ENCODE results near the gene F11R. TPM values are rescaled to one million over a fixed set of nuclear protein-coding genes. Genes with fewer than 3 reads are reported as not detected.

Gene F11R
- total and polyA plus RNA-seq, 2 donors (not counting 1 experiment from before 2014, with no cell fraction given): 16.4 to 17.3 TPM

- peak overlapping the region; percentile 100 for H3K27ac Mint-ChIP-seq
- H3K9ac ChIP-seq (ENCODE audit: low read length): peak overlapping the region; percentile 95
- no peaks in the 10 kb centered on the region for H3K27me3 ChIP-seq (replicated peaks in 1 of 4; ENCODE audit: control extremely low read depth in 1 of 4, control insufficient read depth in 3 of 4, insufficient read depth in 4 of 4, low read length in 3 of 4)
- no peaks in the 10 kb centered on the region for H3K9me3 Mint-ChIP-seq (ENCODE audit: insufficient read depth)
- peak; percentile 22 for ATAC-seq (ENCODE audit: low read depth)
- DNase-seq: peak; percentile 86
- H4K20me1 ChIP-seq (ENCODE audit: control insufficient read depth, insufficient read depth, low read length, poor library complexity, severe bottlenecking): no peaks in the 10 kb centered on the region
- peak overlapping the region; percentile 67 to 100 (median 95) for H3K4me3 ChIP-seq (ENCODE audit: control extremely low read depth in 1 of 5, extremely low read depth in 1 of 5, insufficient read depth in 1 of 5, low read depth in 2 of 5, low read length in 4 of 5)
- H3K4me2 ChIP-seq (replicated peaks; ENCODE audit: low read depth, low read length, poor library complexity, severe bottlenecking): peak overlapping the region; percentile 92
- intact Hi-C loops (cut with micrococcal nuclease): loop anchor here (1.0 to 10.0 kb wide), 5 partner anchors 8 to 1122 kb away; partner anchors contain the start of genes COPA, NCSTN, TAGLN2 and TSTD1
- POLR2A ChIA-PET: interaction anchor here (0.6 to 5.1 kb wide), 10 partner anchors 8 to 119 kb away, joined by 3 to 108 read pairs (median 5); partner anchors contain the start of genes ARHGAP30, DEDD, F11R and PPOX
- peak overlapping the region; percentile 99 for H3K27ac ChIP-seq (ENCODE audit: low read length in 2 of 2)
- H2AFZ ChIP-seq (ENCODE audit: insufficient read depth, low read depth, low read length, poor library complexity, severe bottlenecking): peak overlapping the region; percentile 70
- H3K4me3 Mint-ChIP-seq: peak overlapping the region; percentile 99
- TF ChIP-seq EZH2 (IDR thresholded peaks at IDR 0.05; ENCODE audit: borderline replicate concordance, insufficient read depth, low read depth, low read length, poor library complexity, severe bottlenecking) (no peak), CTCF (IDR thresholded peaks at IDR 0.05) (no peak)
- H3K4me1 Mint-ChIP-seq: peaks cover 61% of the 10 kb centered on the region
- CTCF ChIA-PET: interaction anchor here (0.7 to 10.4 kb wide), 18 partner anchors 7 to 375 kb away, joined by 3 to 127 read pairs (median 6); partner anchors contain the start of genes ARHGAP30, DEDD, F11R and KLHDC9
- H3K79me2 ChIP-seq (ENCODE audit: control insufficient read depth, insufficient read depth, low read length): peaks cover 48% of the 10 kb centered on the region
- H3K36me3 ChIP-seq (replicated peaks in 1 of 2; ENCODE audit: control extremely low read depth in 1 of 2, control insufficient read depth in 1 of 2, extremely low read depth in 1 of 2, insufficient read depth in 2 of 2, low read length in 1 of 2): peaks cover 4 to 62% of the 10 kb centered on the region in 2 experiments
- no peaks in the 10 kb centered on the region for H3K9me3 ChIP-seq (ENCODE audit: control extremely low read depth in 1 of 3, control insufficient read depth in 2 of 3, insufficient read depth in 1 of 3, low read length in 2 of 3)
- H3K27me3 Mint-ChIP-seq: no peaks in the 10 kb centered on the region
- WGBS (ENCODE audit: insufficient coverage): no CpG with 5 or more reads among the region's 2 CpGs
- H3K4me1 ChIP-seq (ENCODE audit: control insufficient read depth in 2 of 2, insufficient read depth in 2 of 2, low read length in 2 of 2): peaks cover 41 to 60% of the 10 kb centered on the region in 2 donors
These were observed 25.8 kb upstream of the F11R start for GRCh38 chr1:161046605-161047228.
